ENCODE results near the gene CCDC78. TPM values are rescaled to one million over a fixed set of nuclear protein-coding genes. Genes with fewer than 3 reads are reported as not detected.

CCDC78 gene
- total and polyA plus RNA-seq, 2 of the 13 experiments (the other 11 are each of a cell fraction or from before 2014, with no cell fraction given): 0.53 to 1.5 TPM

- in situ Hi-C loops (cut with HindIII; ENCODE audit: extremely low pct_ligation_motif_present, low pct_unique_long_range_greater_than_20kb): no loop called here
- H3K9me3 ChIP-seq (ENCODE audit: low read length): no peaks in the 10 kb centered on the region
- WGBS (ENCODE audit: low lambda C conversion rate): 98% methylated on average over 67 of the region's 91 CpGs
- peaks cover 23% of the 10 kb centered on the region for H3K4me1 ChIP-seq (ENCODE audit: insufficient read depth, low read length)
- no peak within 1 kb of the TSS for H2AFZ ChIP-seq (ENCODE audit: low read length)
- no peak within 1 kb of the TSS for H3K9ac ChIP-seq (ENCODE audit: insufficient read depth, low read depth, low read length)
- ChIA-PET POLR2A (no interaction called here), CTCF (ENCODE audit: low intra/inter-chr PET ratio, low total read pairs) (no interaction called here)
- BruUV-seq (replicated peaks): no TSS peak
- ATAC-seq (no peak), FAIRE-seq (no peak), DNase-seq (ENCODE audit: low spot score) (no peak)
- intact Hi-C loops (cut with micrococcal nuclease; ENCODE audit: unreplicated experiment): no loop called here
- H3K4me2 ChIP-seq (ENCODE audit: low read depth, low read length): no peak within 1 kb of the TSS
- peaks cover 11 to 20% of the 10 kb centered on the region in 2 experiments; a peak in 4 of 5 replicates for H3K36me3 ChIP-seq (replicated peaks in 1 of 2; ENCODE audit: control insufficient read depth in 1 of 2, insufficient read depth in 2 of 2, low read length in 2 of 2)
- 0 out of 2 replicates have a peak, but pooled peaks cover 3% of the 10 kb centered on the region for H4K20me1 ChIP-seq (ENCODE audit: insufficient read depth, low read length)
- H3K4me3 ChIP-seq (replicated peaks in 1 of 3; ENCODE audit: insufficient read depth in 1 of 3, low read depth in 2 of 3, low read length in 3 of 3): no peak within 1 kb of the TSS
- peaks cover 18% of the 10 kb centered on the region for H3K79me2 ChIP-seq (ENCODE audit: insufficient read depth, low read length)
- no peaks in the 10 kb centered on the region; a peak in 1 of 5 replicates for H3K27me3 ChIP-seq (ENCODE audit: control insufficient read depth in 1 of 2, insufficient read depth in 2 of 2, low read length in 2 of 2)
- no peak within 1 kb of the TSS for H3K27ac ChIP-seq (ENCODE audit: extremely low read length, insufficient read depth, low read length)
- no peak for TF ChIP-seq TARDBP (CRISPR knock-in tag; IDR thresholded peaks at IDR 0.05)
- TF ChIP-seq, protein P1, sequence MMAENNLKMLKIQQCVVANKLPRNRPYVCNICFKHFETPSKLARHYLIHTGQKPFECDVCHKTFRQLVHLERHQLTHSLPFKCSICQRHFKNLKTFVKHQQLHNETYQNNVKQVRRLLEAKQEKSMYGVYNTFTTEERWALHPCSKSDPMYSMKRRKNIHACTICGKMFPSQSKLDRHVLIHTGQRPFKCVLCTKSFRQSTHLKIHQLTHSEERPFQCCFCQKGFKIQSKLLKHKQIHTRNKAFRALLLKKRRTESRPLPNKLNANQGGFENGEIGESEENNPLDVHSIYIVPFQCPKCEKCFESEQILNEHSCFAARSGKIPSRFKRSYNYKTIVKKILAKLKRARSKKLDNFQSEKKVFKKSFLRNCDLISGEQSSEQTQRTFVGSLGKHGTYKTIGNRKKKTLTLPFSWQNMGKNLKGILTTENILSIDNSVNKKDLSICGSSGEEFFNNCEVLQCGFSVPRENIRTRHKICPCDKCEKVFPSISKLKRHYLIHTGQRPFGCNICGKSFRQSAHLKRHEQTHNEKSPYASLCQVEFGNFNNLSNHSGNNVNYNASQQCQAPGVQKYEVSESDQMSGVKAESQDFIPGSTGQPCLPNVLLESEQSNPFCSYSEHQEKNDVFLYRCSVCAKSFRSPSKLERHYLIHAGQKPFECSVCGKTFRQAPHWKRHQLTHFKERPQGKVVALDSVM (CRISPR knock-in tag; IDR thresholded peaks at IDR 0.05): no peak
- no peak for TF ChIP-seq ZNF180 (CRISPR knock-in tag; IDR thresholded peaks at IDR 0.05; ENCODE audit: borderline replicate concordance, low read depth)
- no peak for TF ChIP-seq ZNF784 (CRISPR knock-in tag; IDR thresholded peaks at IDR 0.05; ENCODE audit: borderline replicate concordance)
- TF ChIP-seq SKI (IDR thresholded peaks at IDR 0.05; ENCODE audit: partially characterized antibody): no peak
- TF ChIP-seq, protein P2, sequence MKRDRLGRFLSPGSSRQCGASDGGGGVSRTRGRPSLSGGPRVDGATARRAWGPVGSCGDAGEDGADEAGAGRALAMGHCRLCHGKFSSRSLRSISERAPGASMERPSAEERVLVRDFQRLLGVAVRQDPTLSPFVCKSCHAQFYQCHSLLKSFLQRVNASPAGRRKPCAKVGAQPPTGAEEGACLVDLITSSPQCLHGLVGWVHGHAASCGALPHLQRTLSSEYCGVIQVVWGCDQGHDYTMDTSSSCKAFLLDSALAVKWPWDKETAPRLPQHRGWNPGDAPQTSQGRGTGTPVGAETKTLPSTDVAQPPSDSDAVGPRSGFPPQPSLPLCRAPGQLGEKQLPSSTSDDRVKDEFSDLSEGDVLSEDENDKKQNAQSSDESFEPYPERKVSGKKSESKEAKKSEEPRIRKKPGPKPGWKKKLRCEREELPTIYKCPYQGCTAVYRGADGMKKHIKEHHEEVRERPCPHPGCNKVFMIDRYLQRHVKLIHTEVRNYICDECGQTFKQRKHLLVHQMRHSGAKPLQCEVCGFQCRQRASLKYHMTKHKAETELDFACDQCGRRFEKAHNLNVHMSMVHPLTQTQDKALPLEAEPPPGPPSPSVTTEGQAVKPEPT (CRISPR knock-in tag; IDR thresholded peaks at IDR 0.05; ENCODE audit: low read depth): no peak
- no peak for TF ChIP-seq ZFP36 (IDR thresholded peaks at IDR 0.05; ENCODE audit: borderline replicate concordance, low read depth, low read length, partially characterized antibody)
- TF ChIP-seq ARNTL (CRISPR knock-in tag; IDR thresholded peaks at IDR 0.05): no peak
- peak; percentile 15 for TF ChIP-seq RBFOX2 (IDR thresholded peaks at IDR 0.05; ENCODE audit: low read depth, low read length)
- peak; percentile 48; the same call in 1 of the 2 replicates for TF ChIP-seq RFX1 (IDR thresholded peaks at IDR 0.05)
- TF ChIP-seq ZNF878 (CRISPR knock-in tag; IDR thresholded peaks at IDR 0.05): no peak
- no peak for TF ChIP-seq ZSCAN22 (CRISPR knock-in tag; IDR thresholded peaks at IDR 0.05)
- no peak for TF ChIP-seq ZNF792 (CRISPR knock-in tag; IDR thresholded peaks at IDR 0.05)
- TF ChIP-seq E2F5 (CRISPR knock-in tag; conservative IDR thresholded peaks at IDR 0.05): no peak
- TF ChIP-seq PHB2 (IDR thresholded peaks at IDR 0.05; ENCODE audit: partially characterized antibody): no peak
- TF ChIP-seq, protein P3, sequence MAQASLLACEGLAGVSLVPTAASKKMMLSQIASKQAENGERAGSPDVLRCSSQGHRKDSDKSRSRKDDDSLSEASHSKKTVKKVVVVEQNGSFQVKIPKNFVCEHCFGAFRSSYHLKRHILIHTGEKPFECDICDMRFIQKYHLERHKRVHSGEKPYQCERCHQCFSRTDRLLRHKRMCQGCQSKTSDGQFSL (CRISPR knock-in tag; IDR thresholded peaks at IDR 0.05): no peak
- no peak for TF ChIP-seq MIER2 (CRISPR knock-in tag; IDR thresholded peaks at IDR 0.05)
- no peak for TF ChIP-seq MAFK (conservative IDR thresholded peaks at IDR 0.05 in 1 of 2, IDR thresholded peaks at IDR 0.05 in 1 of 2; ENCODE audit: low read length in 2 of 2)
- TF ChIP-seq ZNF205 (CRISPR knock-in tag; IDR thresholded peaks at IDR 0.05): no peak
- TF ChIP-seq MZF1 (CRISPR knock-in tag; IDR thresholded peaks at IDR 0.05; ENCODE audit: borderline replicate concordance): no peak
Measured at GRCh38 chr16:684071-684794, 42.0 kb downstream of the CCDC78 start, which contains the start of gene JMJD8. JMJD8 (minus strand) TSS chr16:684334; CDS start chr16:684319, 15 bp downstream.
